ENCODE measurements around the gene ASB1.

The ASB1 gene, protein sequence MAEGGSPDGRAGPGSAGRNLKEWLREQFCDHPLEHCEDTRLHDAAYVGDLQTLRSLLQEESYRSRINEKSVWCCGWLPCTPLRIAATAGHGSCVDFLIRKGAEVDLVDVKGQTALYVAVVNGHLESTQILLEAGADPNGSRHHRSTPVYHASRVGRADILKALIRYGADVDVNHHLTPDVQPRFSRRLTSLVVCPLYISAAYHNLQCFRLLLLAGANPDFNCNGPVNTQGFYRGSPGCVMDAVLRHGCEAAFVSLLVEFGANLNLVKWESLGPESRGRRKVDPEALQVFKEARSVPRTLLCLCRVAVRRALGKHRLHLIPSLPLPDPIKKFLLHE

DNA sequence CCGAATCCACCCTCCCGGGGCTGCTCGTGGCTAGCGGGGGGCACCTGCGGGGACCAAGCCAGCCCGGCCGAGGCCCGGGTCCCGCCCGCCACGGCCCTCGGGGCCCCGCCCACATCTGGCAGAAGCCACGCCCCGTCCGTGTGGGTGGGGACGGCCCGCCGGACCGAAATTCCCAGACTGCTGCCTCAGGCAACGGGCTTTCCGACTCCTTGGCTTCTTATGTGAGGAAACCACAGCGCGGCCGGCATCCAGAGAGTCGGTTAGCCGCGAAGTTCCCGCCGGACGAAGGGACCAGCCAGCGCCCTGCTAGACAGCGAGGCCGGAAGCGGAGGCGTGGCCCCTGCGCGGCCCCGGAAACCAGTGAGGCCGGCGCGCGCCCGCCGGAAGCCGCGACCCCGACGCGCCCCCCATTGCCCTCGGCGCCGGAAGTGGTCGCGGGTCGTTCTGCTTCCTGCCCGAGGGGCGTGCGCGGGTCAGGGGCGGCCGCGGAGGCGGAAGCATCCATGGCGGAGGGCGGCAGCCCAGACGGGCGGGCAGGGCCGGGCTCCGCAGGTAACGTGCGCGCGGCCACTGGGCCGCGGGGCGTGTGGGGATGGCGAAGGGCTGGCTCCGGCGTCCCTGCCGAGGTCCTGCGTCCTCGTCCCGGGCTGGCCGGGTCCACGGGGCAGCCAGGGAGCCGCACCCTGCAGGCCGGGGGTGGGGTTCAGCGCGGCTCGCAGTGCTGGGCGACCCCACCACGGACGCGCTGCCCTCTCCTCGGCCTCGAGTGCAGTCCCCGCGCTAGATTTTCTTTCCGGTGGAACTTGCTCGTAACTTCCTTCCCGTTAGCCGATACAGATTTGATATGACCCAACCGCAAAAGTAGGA, at the start of gene ASB1:
Gene ASB1 (plus strand): TSS at position 360 of the 867 bp plus-strand sequence. CDS start 144 bp downstream, at position 504.
- TF ChIP-seq ARNT (IDR thresholded peaks at IDR 0.05) (no peak), SP1 (IDR thresholded peaks at IDR 0.05) (no peak), BHLHE40 (IDR thresholded peaks at IDR 0.05; ENCODE audit: borderline replicate concordance) (no peak), FOXM1 (IDR thresholded peaks at IDR 0.05; ENCODE audit: borderline replicate concordance) (no peak), LEF1 (IDR thresholded peaks at IDR 0.05; ENCODE audit: borderline replicate concordance) (no peak), ZNF384 (IDR thresholded peaks at IDR 0.05) (no peak), HDGF (IDR thresholded peaks at IDR 0.05; ENCODE audit: borderline replicate concordance) (no peak), ELF4 (IDR thresholded peaks at IDR 0.05) (no peak), L3MBTL2 (conservative IDR thresholded peaks at IDR 0.05) (no peak), TARDBP (IDR thresholded peaks at IDR 0.05) (no peak), FOXK2 (IDR thresholded peaks at IDR 0.05) (no peak), CTBP1 (IDR thresholded peaks at IDR 0.05; ENCODE audit: borderline replicate concordance) (no peak), NFRKB (IDR thresholded peaks at IDR 0.05) (no peak), FOXA1 (IDR thresholded peaks at IDR 0.05) (no peak)
- peak; percentile 79 for DNase-seq (ENCODE audit: extremely low spot score)
- CTCF ChIA-PET: no interaction called here
- POLR2A ChIA-PET: no interaction called here

DNA sequence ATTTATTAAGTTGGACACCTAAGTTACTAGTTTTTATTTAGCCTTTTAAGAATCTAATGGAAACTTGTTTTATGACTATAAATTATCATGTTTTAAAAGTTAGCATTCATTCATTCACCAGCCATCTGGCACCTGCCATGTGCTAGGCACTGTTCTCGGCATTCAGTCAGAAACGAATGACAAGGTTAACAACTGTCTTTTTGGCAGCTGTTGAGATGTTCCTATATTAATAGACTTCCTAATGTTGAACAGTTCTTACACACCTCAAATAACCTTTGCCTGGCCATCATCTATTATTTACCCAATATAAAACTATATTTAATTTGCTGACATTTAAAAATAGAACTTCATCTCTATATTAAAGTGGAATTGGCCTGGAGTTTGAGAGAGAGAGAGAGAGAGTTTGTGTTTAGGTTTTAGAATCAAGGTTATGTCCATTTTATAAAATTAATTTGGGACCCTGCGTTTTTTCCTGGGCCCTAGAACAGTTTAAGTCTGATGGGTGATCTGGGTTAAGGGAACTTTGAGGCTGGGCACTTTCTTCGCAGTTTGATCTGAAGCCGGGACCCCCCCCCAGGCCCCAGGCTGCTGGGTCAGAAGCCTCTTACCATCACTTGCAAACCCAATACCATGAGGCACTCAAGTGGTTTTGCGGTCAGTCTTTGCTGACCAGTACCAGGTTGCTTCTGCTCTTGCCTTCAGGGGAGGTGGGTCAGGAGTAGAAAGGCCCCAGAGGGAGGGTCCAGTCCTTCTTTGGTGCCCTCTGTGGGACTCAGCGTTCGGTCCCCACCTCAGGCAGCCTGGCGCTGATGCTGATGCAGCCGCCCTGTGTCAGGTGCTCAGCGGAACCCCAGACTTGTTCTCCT, 48.3 kb upstream of the ASB1 start:
- TF ChIP-seq ELF4 (IDR thresholded peaks at IDR 0.05) (no peak), ZNF384 (IDR thresholded peaks at IDR 0.05) (no peak), NFRKB (IDR thresholded peaks at IDR 0.05) (no peak), SUZ12 (IDR thresholded peaks at IDR 0.05) (no peak), LEF1 (IDR thresholded peaks at IDR 0.05; ENCODE audit: borderline replicate concordance) (no peak), FOXK2 (IDR thresholded peaks at IDR 0.05) (no peak), FOXA1 (IDR thresholded peaks at IDR 0.05) (no peak), SP1 (IDR thresholded peaks at IDR 0.05) (no peak), L3MBTL2 (conservative IDR thresholded peaks at IDR 0.05) (no peak)
- TF ChIP-seq, protein P1, sequence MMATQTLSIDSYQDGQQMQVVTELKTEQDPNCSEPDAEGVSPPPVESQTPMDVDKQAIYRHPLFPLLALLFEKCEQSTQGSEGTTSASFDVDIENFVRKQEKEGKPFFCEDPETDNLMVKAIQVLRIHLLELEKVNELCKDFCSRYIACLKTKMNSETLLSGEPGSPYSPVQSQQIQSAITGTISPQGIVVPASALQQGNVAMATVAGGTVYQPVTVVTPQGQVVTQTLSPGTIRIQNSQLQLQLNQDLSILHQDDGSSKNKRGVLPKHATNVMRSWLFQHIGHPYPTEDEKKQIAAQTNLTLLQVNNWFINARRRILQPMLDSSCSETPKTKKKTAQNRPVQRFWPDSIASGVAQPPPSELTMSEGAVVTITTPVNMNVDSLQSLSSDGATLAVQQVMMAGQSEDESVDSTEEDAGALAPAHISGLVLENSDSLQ (IDR thresholded peaks at IDR 0.05): no peak
- no peak for DNase-seq (ENCODE audit: extremely low spot score)
- ChIA-PET POLR2A (no interaction called here), CTCF (no interaction called here)

DNA sequence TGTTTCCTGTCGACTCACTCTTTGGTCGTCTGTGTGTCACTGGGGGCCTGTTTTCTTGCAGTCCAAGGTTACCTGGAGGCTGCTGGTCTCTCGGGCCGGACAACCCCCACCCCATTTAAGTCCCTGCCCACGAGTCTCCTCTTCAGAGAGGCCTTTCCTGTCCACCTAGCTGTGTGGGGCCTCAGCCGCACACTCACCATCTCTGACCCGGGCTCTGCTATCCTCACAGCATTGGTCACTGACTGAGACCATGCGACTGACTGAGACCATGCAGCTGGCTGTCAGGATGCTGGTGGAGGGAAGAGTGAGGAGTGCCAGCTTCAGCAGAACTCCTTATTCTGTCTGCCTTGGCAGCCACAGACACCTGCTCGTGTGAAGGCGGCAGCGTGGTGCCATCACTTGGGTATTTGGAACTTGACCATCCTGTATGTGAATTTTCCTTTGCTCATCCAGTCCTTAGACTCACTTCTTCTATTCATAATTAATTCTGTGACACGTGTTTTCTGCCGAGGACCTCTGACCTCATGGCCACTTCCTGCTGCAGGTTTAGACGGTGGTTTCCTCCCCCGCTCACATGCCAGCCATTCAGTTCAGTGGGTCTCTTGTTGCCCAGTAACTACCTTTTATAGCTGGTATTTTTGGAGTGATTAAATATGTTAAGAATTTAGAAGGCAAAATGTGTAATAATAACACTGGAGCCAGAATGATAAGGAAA, 47.5 kb upstream of the ASB1 start:
- POLR2A ChIA-PET: no interaction called here
- no peak for DNase-seq (ENCODE audit: extremely low spot score)
- TF ChIP-seq BHLHE40 (IDR thresholded peaks at IDR 0.05; ENCODE audit: borderline replicate concordance) (no peak), SUZ12 (IDR thresholded peaks at IDR 0.05) (no peak), TARDBP (IDR thresholded peaks at IDR 0.05) (no peak), NFRKB (IDR thresholded peaks at IDR 0.05) (no peak), SP1 (IDR thresholded peaks at IDR 0.05) (no peak)
- TF ChIP-seq, protein P1 (IDR thresholded peaks at IDR 0.05): no peak
- CTCF ChIA-PET: no interaction called here

DNA sequence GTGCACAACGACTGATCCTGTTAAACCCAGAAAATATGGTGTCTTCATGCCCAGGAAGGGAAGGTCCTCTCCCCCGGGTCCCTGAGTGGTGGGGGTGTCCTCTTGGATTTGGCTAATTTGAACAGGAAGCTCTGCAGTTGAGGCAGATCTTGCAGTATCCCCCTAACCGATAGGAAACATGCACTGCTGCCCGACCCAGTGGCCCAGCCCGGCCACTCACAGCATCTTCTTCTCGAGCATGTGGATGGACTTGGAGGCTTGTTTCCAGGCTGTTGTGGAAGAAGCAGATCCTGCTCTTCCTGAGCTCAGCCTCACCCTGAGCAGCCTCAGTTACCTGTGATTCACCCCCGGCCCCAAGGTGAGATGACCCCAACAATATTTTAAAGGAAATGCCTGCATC, 46.4 kb upstream of the ASB1 start:
- ChIA-PET CTCF (no interaction called here), POLR2A (no interaction called here)
- no peak for DNase-seq (ENCODE audit: extremely low spot score)
- TF ChIP-seq CTBP1 (IDR thresholded peaks at IDR 0.05; ENCODE audit: borderline replicate concordance) (no peak), LEF1 (IDR thresholded peaks at IDR 0.05; ENCODE audit: borderline replicate concordance) (no peak), ELF4 (IDR thresholded peaks at IDR 0.05) (no peak), HDGF (IDR thresholded peaks at IDR 0.05; ENCODE audit: borderline replicate concordance) (no peak), FOXA1 (IDR thresholded peaks at IDR 0.05) (no peak), ARNT (IDR thresholded peaks at IDR 0.05) (no peak), L3MBTL2 (conservative IDR thresholded peaks at IDR 0.05) (no peak), NFRKB (IDR thresholded peaks at IDR 0.05) (no peak), SUZ12 (IDR thresholded peaks at IDR 0.05) (no peak), SP1 (IDR thresholded peaks at IDR 0.05) (no peak), BHLHE40 (IDR thresholded peaks at IDR 0.05; ENCODE audit: borderline replicate concordance) (no peak), FOXM1 (IDR thresholded peaks at IDR 0.05; ENCODE audit: borderline replicate concordance) (no peak), ZNF384 (IDR thresholded peaks at IDR 0.05) (no peak), TARDBP (IDR thresholded peaks at IDR 0.05) (no peak), FOXK2 (IDR thresholded peaks at IDR 0.05) (no peak)
- TF ChIP-seq, protein P1 (IDR thresholded peaks at IDR 0.05): no peak

DNA sequence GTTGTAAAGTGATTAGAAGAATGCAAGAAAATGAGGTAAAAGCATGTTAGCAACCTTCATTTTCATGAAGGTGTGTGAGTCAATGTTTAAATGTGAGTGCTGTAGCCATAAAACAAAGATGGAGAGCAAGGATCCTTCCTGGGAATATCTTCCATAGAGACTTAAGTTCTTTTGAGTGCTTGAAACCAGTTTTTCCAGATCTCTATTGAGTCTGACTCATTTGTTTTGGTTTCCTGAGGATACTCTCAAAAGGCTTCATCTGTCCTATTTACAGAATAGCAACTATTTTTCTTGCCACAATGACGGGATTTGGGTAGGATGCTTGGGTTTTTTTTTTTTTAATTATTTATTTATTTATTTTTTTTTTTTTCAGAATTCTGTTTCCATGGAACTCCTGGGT, 45.9 kb upstream of the ASB1 start:
- no peak for DNase-seq (ENCODE audit: extremely low spot score)
- no peak for TF ChIP-seq ZNF384 (IDR thresholded peaks at IDR 0.05)
- TF ChIP-seq NFRKB (IDR thresholded peaks at IDR 0.05): no peak
- TF ChIP-seq FOXM1 (IDR thresholded peaks at IDR 0.05; ENCODE audit: borderline replicate concordance): no peak
- no peak for TF ChIP-seq FOXA1 (IDR thresholded peaks at IDR 0.05)
- no peak for TF ChIP-seq BHLHE40 (IDR thresholded peaks at IDR 0.05; ENCODE audit: borderline replicate concordance)
- TF ChIP-seq LEF1 (IDR thresholded peaks at IDR 0.05; ENCODE audit: borderline replicate concordance): no peak
- TF ChIP-seq FOXK2 (IDR thresholded peaks at IDR 0.05): no peak
- TF ChIP-seq ARNT (IDR thresholded peaks at IDR 0.05): no peak
- no peak for TF ChIP-seq HDGF (IDR thresholded peaks at IDR 0.05; ENCODE audit: borderline replicate concordance)
- no peak for TF ChIP-seq SP1 (IDR thresholded peaks at IDR 0.05)
- TF ChIP-seq, protein P1 (IDR thresholded peaks at IDR 0.05): no peak
- TF ChIP-seq L3MBTL2 (conservative IDR thresholded peaks at IDR 0.05): no peak
- TF ChIP-seq SUZ12 (IDR thresholded peaks at IDR 0.05): no peak
- TF ChIP-seq TARDBP (IDR thresholded peaks at IDR 0.05): no peak
- TF ChIP-seq ELF4 (IDR thresholded peaks at IDR 0.05): no peak
- TF ChIP-seq CTBP1 (IDR thresholded peaks at IDR 0.05; ENCODE audit: borderline replicate concordance): no peak

More for the DNA sequence above, 45.9 kb upstream of the ASB1 start:
- ChIA-PET CTCF (no interaction called here), POLR2A (no interaction called here)
